AG20443 (cell line): Measurements from ENCODE around the gene FAM72D.
"Not testable (repeated sequence)": the region's sequence is repeated elsewhere in the genome, so short reads cannot be mapped to it uniquely, and the experiment has no call there.

ENCODE experiments used
- DNase-seq: peaks from one replicate; pipeline ENCODE4 v3.0.0; 2012; ENCODE audit warnings: low spot score, mixed read lengths

The FAM72D gene

GRCh38 chr1:145146308-145146707 is 50.5 kb downstream of the FAM72D start:
- not testable (repeated sequence) for DNase-seq

- not testable (repeated sequence) for DNase-seq
These were observed 51.4 kb downstream of the FAM72D start for GRCh38 chr1:145147172-145147571.

GRCh38 chr1:145155421-145155820 is 59.6 kb downstream of the FAM72D start:
- not testable (repeated sequence) for DNase-seq

DNA sequence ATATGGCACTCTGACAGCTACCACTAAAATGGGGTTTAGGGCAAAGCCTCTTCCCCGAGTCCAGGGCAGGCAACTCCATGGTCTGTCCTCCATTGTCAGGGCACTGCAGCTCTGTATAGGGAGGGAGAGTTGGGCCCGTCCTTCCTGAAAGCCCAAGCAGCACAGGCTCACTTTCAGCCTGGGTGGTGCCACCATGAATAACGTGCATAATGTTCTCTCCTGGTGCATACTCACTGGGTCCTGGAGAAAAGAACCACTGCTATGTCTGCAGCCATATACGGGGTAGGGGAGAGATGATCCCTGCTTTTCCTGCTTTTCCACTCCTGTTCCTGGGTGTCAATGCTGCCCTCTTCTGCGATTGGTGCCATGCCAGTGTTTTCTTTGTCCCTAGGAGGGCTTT is 60.1 kb downstream of the FAM72D start:
- DNase-seq = not testable (repeated sequence)

DNA sequence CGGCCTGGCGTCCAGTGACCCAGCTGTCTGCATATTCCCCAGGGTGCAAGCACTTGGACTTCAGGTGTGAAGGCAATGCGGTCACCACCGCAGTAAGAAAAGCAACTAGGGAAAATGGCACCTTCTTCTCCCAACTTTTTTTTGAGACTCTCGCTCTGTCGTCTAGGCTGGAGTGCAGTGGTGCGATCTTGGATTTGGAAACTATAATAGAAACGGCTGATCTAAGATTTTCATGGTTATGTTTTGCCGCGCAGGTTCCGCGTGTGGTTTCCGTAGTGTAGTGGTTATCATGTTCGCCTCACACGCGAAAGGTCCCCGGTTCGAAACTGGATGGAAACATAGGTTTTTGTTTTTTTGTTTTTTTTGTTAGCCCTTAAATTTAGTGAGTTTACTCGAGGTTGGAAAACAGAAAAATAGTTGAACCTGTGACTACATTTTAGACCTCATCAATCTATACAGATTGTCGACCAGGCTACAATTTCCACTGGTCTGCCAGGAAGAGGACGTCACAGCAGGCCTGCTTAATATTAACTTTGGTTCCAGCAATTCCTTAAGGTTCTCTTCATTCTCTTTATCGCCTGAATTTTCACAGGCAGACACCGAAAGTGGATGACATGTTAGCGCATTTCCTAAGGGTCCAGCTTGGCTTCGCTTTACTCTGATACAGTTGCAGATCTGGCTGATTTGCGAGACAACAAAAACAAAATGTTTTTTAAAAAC is 61.3 kb downstream of the FAM72D start:
- DNase-seq = peak; percentile 7

GRCh38 chr1:145157715-145158114 is 61.9 kb downstream of the FAM72D start:
- DNase-seq = not testable (repeated sequence)

DNA sequence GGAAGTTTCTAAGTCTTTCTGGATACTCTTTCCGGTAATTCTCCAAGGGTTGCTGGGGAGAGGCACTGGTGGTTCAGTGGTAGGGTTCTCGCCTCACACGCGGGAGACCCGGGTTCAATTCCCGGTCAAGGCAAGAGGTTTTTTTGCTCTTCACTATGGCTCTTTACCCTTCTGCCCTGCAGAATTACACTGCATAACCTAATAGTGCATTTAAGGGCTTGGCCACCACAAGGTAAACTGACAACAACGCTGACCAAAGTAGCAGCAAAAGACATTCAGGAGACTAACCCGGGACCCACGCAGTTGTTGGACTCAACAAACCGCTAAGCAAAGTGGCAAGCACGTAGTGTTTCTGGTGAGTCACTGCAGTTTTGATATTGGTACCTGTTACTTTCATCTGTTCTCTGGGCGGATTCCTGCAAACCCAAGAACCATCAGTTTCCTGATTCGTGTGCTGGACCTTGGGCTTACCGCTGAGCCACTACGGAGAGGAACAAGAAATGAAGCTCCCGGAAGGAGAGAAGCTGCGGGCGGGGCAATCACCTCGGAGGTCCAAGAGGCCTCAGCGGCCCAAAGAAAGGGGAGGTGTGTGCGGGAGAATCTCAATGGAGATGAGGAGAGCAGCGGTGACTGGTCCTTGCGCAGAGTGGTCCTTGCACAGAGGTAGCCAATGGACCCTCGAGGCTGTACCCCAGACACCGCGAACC is 65.4 kb downstream of the FAM72D start:
- not testable (repeated sequence) for DNase-seq
